ENCODE measurements around the gene ZNF423. TPM values are rescaled to one million over a fixed set of nuclear protein-coding genes. Genes with fewer than 3 reads are reported as not detected.

The ZNF423 gene
- polyA plus RNA-seq, 1 donor, result 34.5 TPM

GRCh38 chr16:49638673-49639610 lies 217.0 kb downstream of the ZNF423 start:
- no peak for DNase-seq

GRCh38 chr16:49637933-49638672 lies 217.8 kb downstream of the ZNF423 start:
- DNase-seq, result no peak

GRCh38 chr16:49637511-49637910 lies 218.4 kb downstream of the ZNF423 start:
- DNase-seq, result no peak

DNA sequence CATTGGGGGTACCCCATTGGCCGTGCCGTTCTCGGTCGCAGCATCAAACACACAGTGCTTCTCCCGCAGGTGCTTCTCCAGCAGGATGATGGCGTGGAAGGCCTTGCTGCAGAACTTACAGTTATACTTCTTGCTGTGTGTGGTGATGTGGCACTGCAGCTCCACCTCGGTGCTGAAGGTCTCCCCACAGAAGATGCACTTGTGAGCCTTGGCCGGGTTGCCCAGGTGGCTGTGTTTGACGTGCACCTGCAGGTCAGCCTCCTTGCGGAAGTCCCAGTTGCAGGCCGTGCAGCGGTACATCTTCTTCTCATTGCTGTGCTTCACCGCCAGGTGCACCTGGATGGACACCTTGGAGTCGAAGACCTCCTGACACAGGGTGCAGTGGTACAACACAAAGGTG lies 219.3 kb downstream of the ZNF423 start:
- DNase-seq, result no peak

- DNase-seq, result no peak
Measured at GRCh38 chr16:49635591-49636581, 220.0 kb downstream of the ZNF423 start.

DNA sequence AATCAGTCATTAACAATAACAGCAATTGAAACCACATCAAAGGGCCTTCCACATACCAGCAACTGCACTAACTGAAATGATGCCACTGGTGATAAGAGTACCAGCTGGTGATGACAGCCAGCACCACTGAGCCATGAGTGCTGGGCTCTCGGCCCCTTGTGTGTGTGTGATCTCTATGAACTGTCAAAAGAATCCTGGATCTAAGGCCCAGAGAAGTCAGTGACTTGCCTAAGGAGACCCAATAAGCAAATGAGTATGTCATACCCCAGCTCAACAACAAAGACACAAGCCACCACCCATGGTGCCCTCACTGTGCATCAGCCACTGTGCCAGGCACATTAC lies 220.9 kb downstream of the ZNF423 start:
- DNase-seq, result no peak

GRCh38 chr16:49634235-49635008 lies 221.5 kb downstream of the ZNF423 start:
- no peak for DNase-seq

- DNase-seq, result no peak
Measured at GRCh38 chr16:49632795-49633184, 223.1 kb downstream of the ZNF423 start.

DNA sequence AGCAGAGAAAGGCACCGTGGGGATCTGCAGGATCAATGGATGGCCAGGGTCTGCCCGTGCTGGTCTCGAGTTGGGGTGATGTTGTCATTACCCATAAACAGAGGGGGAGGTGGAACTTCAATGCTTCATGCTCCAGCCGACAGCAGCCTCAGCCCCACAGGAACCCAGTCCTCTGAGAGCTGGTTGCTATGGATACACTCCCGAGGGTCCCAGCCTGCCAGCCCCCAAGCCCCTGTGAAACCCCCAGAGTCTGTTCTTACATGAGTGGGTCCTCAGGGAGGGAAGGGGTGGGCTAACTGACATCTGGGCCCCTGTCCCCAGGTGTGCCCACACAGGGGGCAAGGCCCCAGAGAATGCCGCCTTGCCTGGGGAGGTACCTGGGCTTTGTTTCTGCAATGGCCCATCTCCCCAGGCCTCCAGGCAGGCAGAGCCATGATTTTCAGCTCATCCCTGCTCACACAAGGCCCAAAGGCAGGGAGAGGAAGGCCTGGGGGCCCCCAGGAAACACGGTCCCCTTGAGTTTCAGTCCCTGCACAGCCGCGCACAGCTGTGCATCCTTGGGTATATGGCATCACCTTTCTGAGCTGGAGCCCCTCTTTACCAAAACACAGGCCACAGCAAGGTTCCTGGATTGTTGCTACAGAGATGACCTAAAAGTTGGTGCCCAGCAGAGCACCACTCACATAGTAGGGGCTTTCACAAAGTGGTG lies 223.7 kb downstream of the ZNF423 start:
- no peak for DNase-seq

DNA sequence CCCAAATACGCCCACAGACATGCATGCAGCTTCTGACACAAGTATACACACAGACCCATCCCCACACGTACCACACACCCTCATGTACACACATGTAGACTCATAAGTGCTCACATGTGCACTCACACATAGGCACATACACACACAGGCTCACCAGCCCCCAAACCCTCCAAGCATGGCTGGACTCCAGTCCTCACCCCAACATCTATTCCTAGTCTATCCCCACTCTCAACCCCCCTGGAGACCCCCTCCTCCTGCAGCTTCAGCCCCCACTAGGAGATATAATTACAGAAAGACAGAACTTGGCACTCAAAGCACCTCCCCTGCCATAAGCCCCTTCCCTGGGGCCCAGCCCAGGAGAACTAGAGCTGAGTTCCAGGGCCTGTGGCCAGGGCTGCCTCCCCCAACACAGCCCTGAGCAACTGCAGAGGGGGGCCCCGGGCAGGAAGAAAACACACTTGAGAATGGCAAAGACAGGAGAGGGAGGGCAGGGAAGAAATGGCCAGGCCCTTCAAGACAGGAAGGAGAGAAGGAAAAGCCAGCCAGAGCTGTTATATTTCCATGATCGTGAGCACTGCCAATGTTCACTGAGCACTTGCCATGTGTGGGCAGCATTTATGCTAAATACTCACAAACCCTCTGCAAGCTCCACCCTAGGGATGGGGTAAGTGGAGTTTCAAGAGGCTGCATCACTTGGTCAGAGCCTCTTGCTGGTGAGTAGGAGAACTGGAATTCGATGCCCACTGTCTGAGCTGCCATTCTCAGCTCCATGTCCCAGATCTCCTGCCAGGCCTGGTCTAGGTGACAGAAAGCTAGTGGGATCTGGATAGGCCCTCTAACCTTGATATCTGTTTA lies 224.5 kb downstream of the ZNF423 start:
- no peak for DNase-seq

DNA sequence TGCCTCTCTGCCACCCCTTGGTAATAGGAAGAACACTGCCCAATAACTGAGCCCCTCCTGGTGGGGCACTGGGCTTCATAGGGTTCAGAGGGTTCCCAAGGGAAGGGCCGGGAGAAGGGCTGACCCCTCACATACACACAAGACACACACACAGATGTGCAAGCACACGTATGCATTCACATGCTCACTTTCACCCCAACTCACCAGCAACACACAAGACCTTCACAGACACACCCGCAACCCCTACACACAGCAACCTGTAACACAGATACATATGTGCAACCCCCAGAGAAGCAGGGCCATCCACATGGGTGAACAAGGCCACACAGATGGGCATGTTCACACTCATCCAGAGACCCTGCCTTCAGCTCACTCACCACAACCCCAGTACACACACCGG lies 225.1 kb downstream of the ZNF423 start:
- no peak for DNase-seq

DNA sequence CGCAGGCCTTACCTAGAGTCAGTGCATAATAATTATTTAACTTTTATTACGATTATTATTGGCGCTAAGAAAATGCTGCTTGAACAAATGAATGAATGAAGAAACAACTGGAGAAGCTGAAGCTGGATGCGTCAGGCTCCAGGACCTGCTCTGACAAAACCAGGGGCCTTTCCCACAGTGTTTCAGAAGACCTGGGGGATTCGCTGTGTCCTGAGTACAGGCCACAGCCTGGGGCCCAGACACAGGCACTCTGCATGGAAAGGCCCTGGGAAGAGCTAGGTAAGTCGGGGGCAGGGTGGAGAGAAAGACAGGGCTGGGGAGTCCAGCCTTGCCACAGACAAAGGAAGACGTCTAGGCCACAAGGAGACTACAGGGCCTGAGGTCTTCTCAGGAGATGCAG lies 226.1 kb downstream of the ZNF423 start:
- DNase-seq, result no peak

- no peak for DNase-seq
Measured at GRCh38 chr16:49628148-49628547, 227.8 kb downstream of the ZNF423 start.

GRCh38 chr16:49625311-49626065 lies 230.4 kb downstream of the ZNF423 start:
- DNase-seq, result no peak

- no peak for DNase-seq
Measured at GRCh38 chr16:49623501-49624266, 232.2 kb downstream of the ZNF423 start.

DNA sequence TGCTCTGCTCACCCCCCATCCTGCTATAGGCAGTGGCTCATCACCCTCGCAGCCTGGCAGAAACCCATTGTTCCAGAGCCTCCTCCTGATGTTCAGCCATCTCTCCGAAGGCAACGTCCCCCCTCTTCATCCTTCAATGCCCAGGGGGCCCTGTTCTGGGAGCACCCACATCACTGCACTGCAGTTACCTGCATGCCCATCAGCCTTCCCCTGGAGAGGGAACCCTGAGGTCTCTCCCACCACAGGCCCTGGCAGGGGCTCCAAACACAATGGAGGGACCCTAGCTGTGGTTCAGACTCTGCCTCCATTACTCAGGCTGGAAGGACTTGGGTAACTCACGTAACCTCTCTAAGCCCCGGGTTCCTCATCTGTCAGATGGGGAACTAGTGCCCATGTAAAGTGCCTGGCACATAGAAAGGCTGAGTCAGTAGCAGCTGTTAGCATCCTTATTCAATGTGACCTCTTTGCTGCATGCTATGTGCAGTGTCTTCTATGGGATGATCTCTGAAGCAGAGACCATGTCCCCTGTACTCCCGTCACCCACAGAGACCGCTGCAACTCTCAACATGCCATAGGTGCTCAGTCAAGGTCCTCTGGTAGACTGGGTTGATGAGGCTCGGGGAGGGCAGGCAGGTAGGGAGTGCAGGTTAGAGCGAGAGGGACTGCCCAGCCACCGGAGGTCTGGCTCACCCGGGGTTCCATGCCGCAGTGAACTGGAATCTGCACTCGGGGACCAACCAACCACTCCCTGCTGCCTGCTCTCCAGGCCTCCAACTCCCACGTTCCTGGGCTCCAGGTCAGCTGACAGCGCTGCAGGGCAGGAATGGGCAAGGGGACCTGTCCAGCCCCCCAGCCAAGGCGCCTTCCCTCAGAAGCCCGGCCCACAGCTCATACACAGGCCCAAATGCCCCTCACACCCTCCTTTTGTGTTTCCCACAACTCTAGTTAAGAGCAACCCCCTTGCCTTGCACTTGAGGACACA lies 233.2 kb downstream of the ZNF423 start:
- DNase-seq, result no peak

DNA sequence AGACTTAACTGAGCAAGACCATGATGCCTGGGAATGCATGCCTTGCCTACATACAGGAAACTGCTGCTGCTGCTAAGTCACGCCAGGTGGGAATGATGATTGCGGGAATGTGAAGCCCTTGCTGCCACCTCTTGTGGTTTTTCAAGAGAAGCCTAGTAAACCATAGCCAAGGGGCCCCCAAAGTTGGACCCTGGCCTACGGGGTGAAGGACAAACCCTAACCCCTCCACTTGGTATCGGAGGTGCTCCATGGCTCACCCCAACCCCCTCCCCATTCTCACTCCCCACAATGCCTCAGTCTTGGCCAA lies 233.9 kb downstream of the ZNF423 start:
- DNase-seq, result no peak

Measured in hindlimb muscle (tissue), 1 donor.